ENCODE results near the gene COX5A. TPM values are rescaled to one million over a fixed set of nuclear protein-coding genes. Genes with fewer than 3 reads are reported as not detected.

The COX5A gene
- total RNA-seq, 1 experiment from 2014 or later = 307 TPM

GRCh38 chr15:74890665-74890960 is 47.3 kb downstream of the COX5A start:
- Histone ChIP-seq H3K9ac (ENCODE audit: low read length) (peak overlapping the region; percentile 88), H3K79me2 (ENCODE audit: insufficient read depth, low read length) (peaks cover 16% of the 10 kb centered on the region; the same call in 1 of the 2 replicates), H3K4me3 (replicated peaks in 1 of 2; ENCODE audit: low read depth in 1 of 2, low read length in 2 of 2) (peak overlapping the region; percentile 79 to 98), H3K36me3 (ENCODE audit: control insufficient read depth in 1 of 2, insufficient read depth in 2 of 2, low read length in 2 of 2) (peaks cover 5 to 23% of the 10 kb centered on the region in 2 experiments; a peak in 2 of 4 replicates), H3K4me2 (ENCODE audit: low read length) (peak overlapping the region; percentile 86), H3K4me1 (ENCODE audit: control insufficient read depth in 1 of 2, insufficient read depth in 2 of 2, low read length in 2 of 2) (peaks cover 11 to 42% of the 10 kb centered on the region in 2 experiments; a peak in 3 of 4 replicates), H3K27ac (ENCODE audit: low read depth, low read length) (peak overlapping the region; percentile 73), H3K9me3 (ENCODE audit: control insufficient read depth in 1 of 2, insufficient read depth in 1 of 2, low read depth in 1 of 2, low read length in 2 of 2) (no peaks in the 10 kb centered on the region), H3K27me3 (ENCODE audit: insufficient read depth, low read length) (no peaks in the 10 kb centered on the region), H4K20me1 (ENCODE audit: insufficient read depth) (no peaks in the 10 kb centered on the region), H3K9me2 (ENCODE audit: insufficient read depth) (no peaks in the 10 kb centered on the region), H2AFZ (ENCODE audit: low read depth, low read length, poor library complexity, severe bottlenecking) (no peak overlapping the region)
- DNase-seq (ENCODE audit: low read depth, low spot score) (no peak), ATAC-seq (no peak)
- POLR2A ChIA-PET = no interaction called here
- no TSS peak for BruUV-seq (replicated peaks)
- CTCF ChIA-PET = interaction anchor here (2.0 kb wide), 1 partner anchor 11 kb away, joined by 17 read pairs; no protein-coding TSS in a partner anchor
- RAD21 ChIA-PET (ENCODE audit: low non-redundant PET in 1 of 2, low total read pairs in 2 of 2, uncharacterized antibody in 2 of 2, unreplicated experiment in 2 of 2) = no interaction called here
- intact Hi-C loops (cut with micrococcal nuclease) = no loop called here
- TF ChIP-seq JUND (IDR thresholded peaks at IDR 0.05) = no peak
- no peak for TF ChIP-seq YY1 (IDR thresholded peaks at IDR 0.05; ENCODE audit: extremely low read depth, insufficient replicate concordance, low read depth, low read length)

- Histone ChIP-seq H4K20me1 (ENCODE audit: insufficient read depth) (no peaks in the 10 kb centered on the region), H2AFZ (ENCODE audit: low read depth, low read length, poor library complexity, severe bottlenecking) (peak within 1 kb of the TSS; percentile 87), H3K27ac (ENCODE audit: low read depth, low read length) (peak within 1 kb of the TSS; percentile 73), H3K4me3 (replicated peaks in 1 of 2; ENCODE audit: low read depth in 1 of 2, low read length in 2 of 2) (peak within 1 kb of the TSS; percentile 79 to 98), H3K4me1 (ENCODE audit: control insufficient read depth in 1 of 2, insufficient read depth in 2 of 2, low read length in 2 of 2) (peaks cover 13 to 46% of the 10 kb centered on the region in 2 experiments), H3K4me2 (ENCODE audit: low read length) (peak within 1 kb of the TSS; percentile 86), H3K9me3 (ENCODE audit: control insufficient read depth in 1 of 2, insufficient read depth in 1 of 2, low read depth in 1 of 2, low read length in 2 of 2) (no peaks in the 10 kb centered on the region), H3K9ac (ENCODE audit: low read length) (peak within 1 kb of the TSS; percentile 88), H3K36me3 (ENCODE audit: control insufficient read depth in 1 of 2, insufficient read depth in 2 of 2, low read length in 2 of 2) (peaks cover 5 to 23% of the 10 kb centered on the region in 2 experiments; a peak in 2 of 4 replicates), H3K27me3 (ENCODE audit: insufficient read depth, low read length) (no peaks in the 10 kb centered on the region), H3K79me2 (ENCODE audit: insufficient read depth, low read length) (peaks cover 16% of the 10 kb centered on the region; the same call in 1 of the 2 replicates), H3K9me2 (ENCODE audit: insufficient read depth) (no peaks in the 10 kb centered on the region)
- intact Hi-C loops (cut with micrococcal nuclease) = no loop called here
- CTCF ChIA-PET = interaction anchor here (2.0 kb wide), 1 partner anchor 12 kb away, joined by 17 read pairs; no protein-coding TSS in a partner anchor
- peak; percentile 96 for ATAC-seq
- POLR2A ChIA-PET = interaction anchor here (0.5 to 1.4 kb wide), 2 partner anchors 16 to 41 kb away, joined by 3 to 8 read pairs; partner anchors contain the start of gene FAM219B
- peak; percentile 55 for DNase-seq (ENCODE audit: low read depth, low spot score)
- RAD21 ChIA-PET (ENCODE audit: low non-redundant PET in 1 of 2, low total read pairs in 2 of 2, uncharacterized antibody in 2 of 2, unreplicated experiment in 2 of 2) = no interaction called here
- BruUV-seq (replicated peaks) = TSS peak; percentile 79
- TF ChIP-seq ZNF274 (IDR thresholded peaks at IDR 0.05; ENCODE audit: low read depth, low read length) = no peak
- TF ChIP-seq SP1 (IDR thresholded peaks at IDR 0.05; ENCODE audit: low read depth) = no peak
- no peak for TF ChIP-seq FOSL1 (IDR thresholded peaks at IDR 0.05; ENCODE audit: low read depth)
- no peak for TF ChIP-seq ATF3 (IDR thresholded peaks at IDR 0.05)
- TF ChIP-seq ZFX (IDR thresholded peaks at IDR 0.05) = peak; percentile 63; the same call in 1 of the 2 replicates
- no peak for TF ChIP-seq CEBPB (IDR thresholded peaks at IDR 0.05; ENCODE audit: low read depth)
- peak; percentile 92 for TF ChIP-seq YY1 (IDR thresholded peaks at IDR 0.05; ENCODE audit: extremely low read depth, insufficient replicate concordance, low read depth, low read length)
- peak; percentile 76 for TF ChIP-seq MAX (IDR thresholded peaks at IDR 0.05)
- no peak for TF ChIP-seq CTCF (IDR thresholded peaks at IDR 0.05 in 2 of 3, conservative IDR thresholded peaks at IDR 0.05 in 1 of 3; ENCODE audit: borderline replicate concordance in 1 of 3, insufficient read depth in 1 of 3, low read depth in 2 of 3, low read length in 2 of 3)
- no peak; the same call in 1 of the 2 replicates for TF ChIP-seq RAD21 (IDR thresholded peaks at IDR 0.05; ENCODE audit: low read depth)
- TF ChIP-seq CBX3 (IDR thresholded peaks at IDR 0.05; ENCODE audit: low read depth) = 0 out of 2 replicates have a peak, but pooled peaks have one; percentile 68
- peak; percentile 71 for TF ChIP-seq ZBTB33 (IDR thresholded peaks at IDR 0.05; ENCODE audit: extremely low read depth, insufficient replicate concordance, low read length)
- TF ChIP-seq JUND (IDR thresholded peaks at IDR 0.05) = peak; percentile 22; the same call in 1 of the 2 replicates
- no peak for TF ChIP-seq TCF7L2 (IDR thresholded peaks at IDR 0.05; ENCODE audit: borderline replicate concordance, extremely low read depth, insufficient read depth, insufficient read length)
Observed at GRCh38 chr15:74889883-74890664, 47.8 kb downstream of the COX5A start, which contains the start of gene MPI. MPI (plus strand) TSS chr15:74890042; CDS start chr15:74890074, 32 bp downstream.
